ENCODE data around the gene WASF3. TPM values are rescaled to one million over a fixed set of nuclear protein-coding genes. Genes with fewer than 3 reads are reported as not detected.

WASF3 gene
- total RNA-seq, 1 experiment from 2014 or later = 0.31 TPM

GRCh38 chr13:26549713-26550112 is 7.8 kb upstream of the WASF3 start:
- no peak for DNase-seq
- no peaks in the 10 kb centered on the region for H3K79me2 ChIP-seq (ENCODE audit: low read depth)
- no TSS peak for BruUV-seq (replicated peaks)
- H3K9me3 ChIP-seq (ENCODE audit: insufficient read depth, low read depth) = no peaks in the 10 kb centered on the region
- H3K36me3 ChIP-seq (ENCODE audit: low read depth) = no peaks in the 10 kb centered on the region
- H3K27ac ChIP-seq = no peak overlapping the region
- no peaks in the 10 kb centered on the region for H3F3A ChIP-seq (ENCODE audit: insufficient read depth, low read depth)
- no peaks in the 10 kb centered on the region for H3K4me1 ChIP-seq (replicated peaks; ENCODE audit: insufficient read depth)
- intact Hi-C loops (cut with micrococcal nuclease; ENCODE audit: unreplicated experiment) = no loop called here
- no peaks in the 10 kb centered on the region for H3K9me2 ChIP-seq (ENCODE audit: insufficient read depth)
- POLR2A ChIA-PET (ENCODE audit: unreplicated experiment) = no interaction called here
- CTCF ChIA-PET = no interaction called here
- no peak overlapping the region for H3K4me2 ChIP-seq
- peaks cover 58% of the 10 kb centered on the region for H3K27me3 ChIP-seq (ENCODE audit: insufficient read depth, low read depth)
- H4K20me1 ChIP-seq (ENCODE audit: insufficient read depth) = no peaks in the 10 kb centered on the region
- TF ChIP-seq, protein P1, sequence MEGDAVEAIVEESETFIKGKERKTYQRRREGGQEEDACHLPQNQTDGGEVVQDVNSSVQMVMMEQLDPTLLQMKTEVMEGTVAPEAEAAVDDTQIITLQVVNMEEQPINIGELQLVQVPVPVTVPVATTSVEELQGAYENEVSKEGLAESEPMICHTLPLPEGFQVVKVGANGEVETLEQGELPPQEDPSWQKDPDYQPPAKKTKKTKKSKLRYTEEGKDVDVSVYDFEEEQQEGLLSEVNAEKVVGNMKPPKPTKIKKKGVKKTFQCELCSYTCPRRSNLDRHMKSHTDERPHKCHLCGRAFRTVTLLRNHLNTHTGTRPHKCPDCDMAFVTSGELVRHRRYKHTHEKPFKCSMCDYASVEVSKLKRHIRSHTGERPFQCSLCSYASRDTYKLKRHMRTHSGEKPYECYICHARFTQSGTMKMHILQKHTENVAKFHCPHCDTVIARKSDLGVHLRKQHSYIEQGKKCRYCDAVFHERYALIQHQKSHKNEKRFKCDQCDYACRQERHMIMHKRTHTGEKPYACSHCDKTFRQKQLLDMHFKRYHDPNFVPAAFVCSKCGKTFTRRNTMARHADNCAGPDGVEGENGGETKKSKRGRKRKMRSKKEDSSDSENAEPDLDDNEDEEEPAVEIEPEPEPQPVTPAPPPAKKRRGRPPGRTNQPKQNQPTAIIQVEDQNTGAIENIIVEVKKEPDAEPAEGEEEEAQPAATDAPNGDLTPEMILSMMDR (conservative IDR thresholded peaks at IDR 0.05) = no peak
- TF ChIP-seq EZH2 (IDR thresholded peaks at IDR 0.05; ENCODE audit: low read depth) = no peak
- H3K4me3 ChIP-seq = no peak overlapping the region
- no peak overlapping the region for H2AFZ ChIP-seq

- no peak overlapping the region for H3K27ac ChIP-seq
- no peaks in the 10 kb centered on the region for H3K4me1 ChIP-seq (replicated peaks; ENCODE audit: insufficient read depth)
- no peak for DNase-seq
- no peaks in the 10 kb centered on the region for H3F3A ChIP-seq (ENCODE audit: insufficient read depth, low read depth)
- POLR2A ChIA-PET (ENCODE audit: unreplicated experiment) = no interaction called here
- no peaks in the 10 kb centered on the region for H3K9me3 ChIP-seq (ENCODE audit: insufficient read depth, low read depth)
- no peaks in the 10 kb centered on the region for H4K20me1 ChIP-seq (ENCODE audit: insufficient read depth)
- H3K9me2 ChIP-seq (ENCODE audit: insufficient read depth) = no peaks in the 10 kb centered on the region
- BruUV-seq (replicated peaks) = no TSS peak
- peaks cover 64% of the 10 kb centered on the region for H3K27me3 ChIP-seq (ENCODE audit: insufficient read depth, low read depth)
- no peaks in the 10 kb centered on the region for H3K79me2 ChIP-seq (ENCODE audit: low read depth)
- intact Hi-C loops (cut with micrococcal nuclease; ENCODE audit: unreplicated experiment) = no loop called here
- H3K36me3 ChIP-seq (ENCODE audit: low read depth) = no peaks in the 10 kb centered on the region
- CTCF ChIA-PET = no interaction called here
- no peak for TF ChIP-seq EZH2 (IDR thresholded peaks at IDR 0.05; ENCODE audit: low read depth)
- TF ChIP-seq, protein P1 (conservative IDR thresholded peaks at IDR 0.05) = no peak
- H3K4me2 ChIP-seq = no peak overlapping the region
- H3K4me3 ChIP-seq = no peak overlapping the region
- H2AFZ ChIP-seq = no peak overlapping the region
These were observed 6.1 kb upstream of the WASF3 start for GRCh38 chr13:26551255-26551860.

- Histone ChIP-seq H4K20me1 (ENCODE audit: insufficient read depth) (no peaks in the 10 kb centered on the region), H3K9me3 (ENCODE audit: insufficient read depth, low read depth) (no peaks in the 10 kb centered on the region), H3K4me3 (no peak overlapping the region), H3F3A (ENCODE audit: insufficient read depth, low read depth) (no peaks in the 10 kb centered on the region), H3K36me3 (ENCODE audit: low read depth) (no peaks in the 10 kb centered on the region), H3K4me2 (no peak overlapping the region), H3K27ac (no peak overlapping the region), H3K79me2 (ENCODE audit: low read depth) (no peaks in the 10 kb centered on the region), H3K4me1 (replicated peaks; ENCODE audit: insufficient read depth) (no peaks in the 10 kb centered on the region), H3K9me2 (ENCODE audit: insufficient read depth) (no peaks in the 10 kb centered on the region), H3K27me3 (ENCODE audit: insufficient read depth, low read depth) (peaks cover 74% of the 10 kb centered on the region), H2AFZ (no peak overlapping the region)
- ChIA-PET CTCF (no interaction called here), POLR2A (ENCODE audit: unreplicated experiment) (no interaction called here)
- TF ChIP-seq EZH2 (IDR thresholded peaks at IDR 0.05; ENCODE audit: low read depth) = no peak
- TF ChIP-seq, protein P1 (conservative IDR thresholded peaks at IDR 0.05) = no peak
- DNase-seq = no peak
- BruUV-seq (replicated peaks) = no TSS peak
- intact Hi-C loops (cut with micrococcal nuclease; ENCODE audit: unreplicated experiment) = no loop called here
These were observed 2.1 kb upstream of the WASF3 start for GRCh38 chr13:26555413-26555812.
